ENCODE data around the gene MKNK1. TPM values are rescaled to one million over a fixed set of nuclear protein-coding genes. Genes with fewer than 3 reads are reported as not detected.

MKNK1 gene
- total and polyA plus RNA-seq, 4 donors, result 29.4 to 83.5 (median 62.8) TPM

- Histone ChIP-seq H3K36me3 (ENCODE audit: control insufficient read depth in 4 of 4, insufficient read depth in 4 of 4, low read length in 4 of 4) (no peaks in the 10 kb centered on the region), H3K9me3 (ENCODE audit: control insufficient read depth in 4 of 4, insufficient read depth in 3 of 4, low read length in 3 of 4) (no peaks in the 10 kb centered on the region), H3K4me1 (ENCODE audit: control insufficient read depth in 5 of 5, insufficient read depth in 5 of 5, low read length in 5 of 5) (no peaks in the 10 kb centered on the region), H3K27me3 (ENCODE audit: control insufficient read depth in 3 of 3, insufficient read depth in 3 of 3, low read length in 2 of 3) (peaks cover 0 to 2% (median 0%) of the 10 kb centered on the region in 3 donors), H3K27ac (ENCODE audit: low read depth in 1 of 2, low read length in 1 of 2) (no peak overlapping the region), H3K4me3 (no peak overlapping the region), H3K9ac (ENCODE audit: insufficient read depth in 1 of 2, low read length in 2 of 2) (no peak overlapping the region)
- ATAC-seq (ENCODE audit: insufficient read depth, low FRiP score), result no peak
- no peak for TF ChIP-seq CTCF (IDR thresholded peaks at IDR 0.05; ENCODE audit: control extremely low read depth, extremely low read depth)
- 79 to 80% methylated on average over 4 to 5 of the region's 5 CpGs for WGBS, 2 donors
- DNase-seq, result no peak
Observed at GRCh38 chr1:46508757-46509156, 95.3 kb downstream of the MKNK1 start.

Other genes starting within 250 kb of the MKNK1 start
- 10 to 100 TPM; 22.2 to 33.4 TPM for gene FAAH, start 210.0 kb downstream of the MKNK1 start, total RNA-seq
- 10 to 100 TPM; 13.9 to 34.8 TPM for gene FAAH, start 210.0 kb downstream of the MKNK1 start, polyA plus RNA-seq
- gene DMBX1, start 114.4 kb downstream of the MKNK1 start, total RNA-seq, result under 1 TPM in 1 of 2 donors, not detected in 1; 0.09 TPM
- gene DMBX1, start 114.4 kb downstream of the MKNK1 start, polyA plus RNA-seq, result under 1 TPM in 1 of 2 donors, not detected in 1; 0.01 TPM
- gene KNCN, start 52.6 kb downstream of the MKNK1 start, total RNA-seq, result under 1 TPM in 1 of 2 donors, not detected in 1; 0.09 TPM
- gene KNCN, start 52.6 kb downstream of the MKNK1 start, polyA plus RNA-seq, result under 1 TPM in 1 of 2 donors, not detected in 1; 0.01 TPM
- 10 to 100 TPM; 15.1 to 28.7 TPM for gene MOB3C, start 12.5 kb upstream of the MKNK1 start, total RNA-seq
- 10 to 100 TPM; 10.6 to 17.9 TPM for gene MOB3C, start 12.5 kb upstream of the MKNK1 start, polyA plus RNA-seq
- gene ATPAF1, start 64.1 kb upstream of the MKNK1 start, total RNA-seq, result 10 to 100 TPM; 35.1 to 42.3 TPM
- 10 to 100 TPM; 23.1 to 38.1 TPM for gene ATPAF1, start 64.1 kb upstream of the MKNK1 start, polyA plus RNA-seq
- not detected for gene TEX38, start 67.6 kb upstream of the MKNK1 start, total RNA-seq
- gene TEX38, start 67.6 kb upstream of the MKNK1 start, polyA plus RNA-seq, result not detected
- 100 to 1,000 TPM in 1 of 2 donors, 10 to 100 TPM in 1; 97.7 to 132 TPM for gene EFCAB14, start 114.8 kb upstream of the MKNK1 start, total RNA-seq
- gene EFCAB14, start 114.8 kb upstream of the MKNK1 start, polyA plus RNA-seq, result 10 to 100 TPM; 20.8 to 49.0 TPM
- 100 to 1,000 TPM in 1 of 2 donors, 10 to 100 TPM in 1; 75.7 to 164 TPM for gene CYP4B1, start 194.8 kb upstream of the MKNK1 start, total RNA-seq
- 100 to 1,000 TPM; 150 to 180 TPM for gene CYP4B1, start 194.8 kb upstream of the MKNK1 start, polyA plus RNA-seq